ENCODE data around the gene HSD17B12.

The HSD17B12 gene

DNA sequence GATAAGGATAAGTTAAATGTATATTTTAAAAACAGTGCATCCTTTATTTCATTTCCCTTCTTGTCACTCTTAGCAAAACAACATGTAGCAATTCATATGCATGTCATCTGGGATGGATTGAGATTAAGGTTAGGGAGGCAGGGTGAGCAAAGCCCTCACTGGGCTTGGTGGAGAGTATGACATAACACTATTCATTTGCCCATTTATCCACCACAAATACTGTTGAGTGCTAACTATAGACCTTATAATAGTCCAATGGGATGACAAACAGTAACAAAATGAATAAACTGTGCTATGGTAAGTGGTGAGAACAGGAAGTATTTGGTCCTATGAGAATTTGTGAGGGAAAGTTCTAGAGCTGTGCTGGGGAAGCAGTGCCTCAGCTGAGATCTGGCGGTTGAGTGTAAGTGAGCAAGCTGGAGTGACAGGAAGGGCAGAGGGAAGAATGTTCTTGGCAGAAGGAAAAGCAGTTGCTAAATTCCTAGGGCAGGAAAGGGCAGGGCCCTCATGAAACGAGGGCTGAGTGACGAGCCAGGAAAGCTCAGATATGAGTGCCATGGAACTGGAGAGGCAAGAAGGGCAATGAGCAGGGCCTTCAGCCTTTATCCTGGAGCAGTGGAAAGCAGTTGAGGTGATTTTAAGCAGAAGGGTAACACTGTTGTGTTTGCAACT is 6.7 kb downstream of the HSD17B12 start:
- in situ Hi-C loops (cut with MboI; ENCODE audit: low sequenced_read_pairs) = no loop called here

DNA sequence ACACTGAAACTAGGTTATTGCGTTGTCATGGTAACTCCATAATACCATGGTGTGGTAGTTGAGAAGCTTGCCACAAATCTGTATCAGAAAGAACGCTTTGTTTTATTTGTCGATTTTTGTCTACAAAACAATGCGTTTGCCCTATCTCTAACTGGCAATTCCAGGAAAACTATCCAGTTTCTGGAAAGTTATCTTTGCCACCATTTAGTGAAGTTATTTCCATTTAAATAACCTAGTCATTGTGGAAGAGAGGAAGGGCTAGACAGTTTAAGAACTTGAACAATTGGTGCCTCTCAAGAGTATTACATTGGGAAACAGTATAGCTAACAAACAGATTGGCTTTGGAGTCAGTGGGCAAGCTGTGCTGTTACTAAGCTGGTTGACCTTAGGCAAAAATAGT is 7.9 kb downstream of the HSD17B12 start:
- in situ Hi-C loops (cut with MboI; ENCODE audit: low sequenced_read_pairs) = no loop called here

DNA sequence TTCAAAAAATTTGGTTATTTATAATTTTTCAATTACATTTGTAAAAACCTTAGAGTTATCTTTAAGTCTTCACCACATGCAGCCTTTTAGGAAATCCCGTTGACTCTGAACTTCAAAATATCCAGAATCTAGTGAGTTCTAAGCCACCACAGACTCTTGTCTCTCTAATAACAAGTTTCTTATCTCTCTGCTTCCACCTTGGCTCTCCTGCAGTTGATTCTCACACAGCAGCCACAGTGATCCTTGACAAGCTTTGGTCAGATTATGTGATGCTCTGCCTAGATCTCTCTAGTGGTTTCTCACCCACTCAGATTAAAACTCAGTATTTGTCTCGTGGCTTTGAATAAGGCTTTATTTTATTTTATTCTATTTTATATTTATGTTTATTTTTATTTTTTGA is 8.6 kb downstream of the HSD17B12 start:
- in situ Hi-C loops (cut with MboI; ENCODE audit: low sequenced_read_pairs) = no loop called here

DNA sequence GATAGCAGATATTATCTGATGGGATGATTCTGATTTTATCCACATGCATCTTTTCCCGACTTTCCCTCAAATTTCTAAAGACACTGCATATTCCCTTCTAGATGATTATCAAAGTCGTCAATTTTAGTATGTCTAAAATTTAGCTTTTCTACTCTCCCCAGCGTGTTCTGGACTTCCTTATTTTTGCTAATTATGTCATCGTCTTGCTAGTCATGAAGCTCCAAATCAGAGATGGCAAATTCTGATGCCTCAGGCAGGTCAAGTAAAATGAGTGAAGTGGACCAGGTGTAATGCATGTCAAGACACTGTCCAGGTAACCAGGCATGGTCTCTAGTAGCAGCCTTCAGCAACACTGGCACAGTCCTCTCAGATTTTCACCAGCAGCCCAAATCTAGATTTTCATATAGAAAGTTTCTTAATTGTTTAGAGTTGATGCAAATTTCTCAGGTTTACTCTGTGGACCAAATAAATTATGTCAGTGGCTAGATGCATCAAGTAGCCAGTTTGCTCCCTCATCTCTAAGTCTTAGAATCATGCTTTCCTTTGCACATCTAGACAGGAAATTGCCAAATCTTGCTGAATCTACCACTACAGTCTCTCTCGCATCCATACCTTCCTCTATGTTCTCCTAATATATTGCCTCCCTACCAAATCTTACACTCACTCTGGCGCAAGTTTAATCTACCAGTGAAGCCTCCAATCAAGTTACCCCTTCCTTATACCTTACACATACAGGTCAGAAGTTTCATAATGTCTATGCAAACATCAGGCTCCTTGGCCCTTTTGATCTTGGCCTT is 10.6 kb downstream of the HSD17B12 start:
- in situ Hi-C loops (cut with MboI; ENCODE audit: low sequenced_read_pairs) = no loop called here

DNA sequence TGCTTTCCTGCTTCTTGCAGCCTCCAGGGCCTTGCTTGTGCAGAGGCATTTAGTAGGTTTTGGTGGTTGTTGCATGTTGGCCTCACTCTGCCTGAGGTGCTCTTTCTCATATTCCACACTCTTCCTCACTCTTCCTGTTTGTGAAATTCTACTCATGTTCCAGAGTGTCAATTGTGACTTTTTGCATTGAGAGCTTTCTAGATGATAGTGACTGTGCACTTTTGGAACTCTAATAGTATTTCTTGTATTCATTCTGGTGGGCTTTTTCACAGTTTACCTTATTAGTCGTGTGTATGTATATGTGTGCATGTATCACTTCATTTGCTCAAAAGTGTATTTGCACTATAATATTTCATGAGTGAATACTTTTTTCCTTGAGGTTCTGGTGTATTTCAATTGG is 11.3 kb downstream of the HSD17B12 start:
- in situ Hi-C loops (cut with MboI; ENCODE audit: low sequenced_read_pairs) = no loop called here

DNA sequence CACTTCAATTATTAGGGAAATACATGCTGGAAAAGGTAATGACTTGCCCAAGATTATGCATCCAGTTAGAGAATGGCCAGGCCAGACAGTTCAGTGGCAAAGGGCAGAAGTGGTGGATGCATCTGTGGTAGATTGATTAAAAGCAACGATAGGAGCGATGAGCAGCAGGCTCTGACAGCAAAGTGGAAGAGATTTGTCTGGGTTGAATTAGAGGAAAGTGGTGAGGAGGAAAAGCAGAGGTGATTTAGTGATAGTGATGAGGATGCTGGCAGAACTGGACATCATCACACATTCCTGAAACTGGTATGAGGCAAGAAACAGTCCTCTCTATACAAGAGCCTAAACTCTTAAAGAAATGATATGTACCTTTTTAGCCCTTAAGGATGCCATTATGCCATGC is 12.5 kb downstream of the HSD17B12 start:
- in situ Hi-C loops (cut with MboI; ENCODE audit: low sequenced_read_pairs) = no loop called here

DNA sequence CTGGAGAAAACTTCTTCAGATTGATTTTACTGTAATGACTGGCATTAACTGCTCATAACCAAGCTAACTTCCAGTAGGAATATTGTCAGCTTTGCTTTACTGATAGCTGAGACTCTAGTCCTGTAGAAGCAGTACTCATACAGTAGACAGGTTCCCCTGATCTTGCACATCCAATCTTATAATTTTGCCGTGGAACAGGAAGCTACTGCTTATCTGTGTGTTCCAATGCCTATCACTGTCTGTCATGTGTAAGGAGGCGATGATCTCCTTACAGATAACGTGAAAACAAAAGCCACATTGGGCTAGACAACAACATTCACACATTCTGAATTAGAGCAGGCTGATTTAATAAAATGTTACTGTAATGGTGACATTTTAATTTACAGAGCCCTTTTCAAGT is 13.2 kb downstream of the HSD17B12 start:
- in situ Hi-C loops (cut with MboI; ENCODE audit: low sequenced_read_pairs) = no loop called here

DNA sequence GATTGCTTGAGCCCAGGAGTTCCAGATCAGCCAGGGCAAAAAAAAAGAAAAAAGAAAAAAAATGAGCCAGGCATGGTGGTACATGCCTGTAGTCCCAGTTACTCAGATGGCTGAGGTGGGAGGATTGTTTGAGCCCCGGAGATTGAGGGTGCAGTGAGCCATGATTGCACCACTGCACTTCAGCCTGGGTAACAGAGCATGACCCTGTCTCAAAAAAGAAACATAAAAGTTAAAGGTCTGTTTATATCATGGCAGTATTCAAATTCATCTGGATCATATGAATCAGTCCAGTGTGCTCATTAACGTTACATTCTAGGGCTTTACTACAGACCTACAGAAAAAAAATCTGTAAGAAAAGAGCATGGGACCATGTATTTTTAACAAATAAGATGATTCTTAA is 13.9 kb downstream of the HSD17B12 start:
- in situ Hi-C loops (cut with MboI; ENCODE audit: low sequenced_read_pairs) = no loop called here

DNA sequence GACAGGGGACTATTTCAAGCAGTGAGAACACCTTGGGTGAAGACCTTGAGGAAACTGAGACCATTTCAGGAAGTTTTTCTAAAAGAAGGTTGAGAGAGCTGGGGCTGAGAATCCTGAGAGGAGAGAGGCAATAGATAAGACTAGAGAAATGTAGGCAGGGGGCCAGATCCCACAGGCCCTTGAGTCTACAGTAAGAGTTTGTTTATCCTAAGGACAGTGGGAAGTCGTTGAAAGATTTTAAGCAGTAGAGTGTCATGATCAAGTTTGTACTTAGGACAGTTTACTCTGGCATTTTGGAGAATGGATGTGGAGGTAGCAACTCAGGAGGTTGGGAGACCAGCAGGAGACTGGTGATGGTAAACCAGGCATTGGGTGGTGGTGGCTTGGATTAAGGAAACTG is 17.1 kb downstream of the HSD17B12 start:
- in situ Hi-C loops (cut with MboI; ENCODE audit: low sequenced_read_pairs) = no loop called here

DNA sequence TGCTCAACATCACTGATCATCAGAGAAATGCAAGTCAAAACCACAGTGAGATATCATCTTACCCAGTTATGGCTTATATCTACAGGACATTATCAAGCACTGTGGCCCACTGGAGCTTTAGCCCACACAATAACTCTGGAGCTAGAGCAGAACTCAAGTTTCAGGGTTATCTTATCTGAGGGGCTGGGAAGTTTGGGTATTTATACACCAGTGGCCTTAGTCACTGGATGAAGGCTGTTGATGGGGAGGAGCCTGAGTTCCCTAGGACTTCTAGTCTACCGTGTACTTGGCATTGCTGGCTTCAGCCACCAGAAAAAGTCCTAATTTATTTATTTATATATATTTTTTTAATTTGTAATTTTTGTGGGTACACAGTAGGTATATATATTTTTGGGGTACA is 19.3 kb downstream of the HSD17B12 start:
- in situ Hi-C loops (cut with MboI; ENCODE audit: low sequenced_read_pairs) = no loop called here

DNA sequence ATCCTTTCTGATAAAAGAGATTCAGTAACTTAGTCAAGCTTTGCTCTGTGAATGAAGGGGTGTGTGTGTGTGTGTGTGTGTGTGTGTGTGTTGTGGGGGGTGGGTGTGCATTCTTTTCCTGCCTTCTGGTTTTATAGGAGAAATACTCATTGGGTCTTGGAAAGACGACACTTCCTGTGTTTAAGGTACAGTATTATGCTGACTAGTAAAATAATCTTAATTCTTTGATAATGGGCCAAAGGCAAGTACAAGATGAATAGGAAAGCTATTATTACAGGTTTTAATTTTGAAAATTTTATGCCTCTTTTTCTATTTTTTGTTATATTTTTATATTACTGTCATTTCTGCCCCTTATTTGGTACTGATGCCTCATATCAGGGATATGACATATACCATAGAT is 26.1 kb downstream of the HSD17B12 start:
- in situ Hi-C loops (cut with MboI; ENCODE audit: low sequenced_read_pairs) = no loop called here

DNA sequence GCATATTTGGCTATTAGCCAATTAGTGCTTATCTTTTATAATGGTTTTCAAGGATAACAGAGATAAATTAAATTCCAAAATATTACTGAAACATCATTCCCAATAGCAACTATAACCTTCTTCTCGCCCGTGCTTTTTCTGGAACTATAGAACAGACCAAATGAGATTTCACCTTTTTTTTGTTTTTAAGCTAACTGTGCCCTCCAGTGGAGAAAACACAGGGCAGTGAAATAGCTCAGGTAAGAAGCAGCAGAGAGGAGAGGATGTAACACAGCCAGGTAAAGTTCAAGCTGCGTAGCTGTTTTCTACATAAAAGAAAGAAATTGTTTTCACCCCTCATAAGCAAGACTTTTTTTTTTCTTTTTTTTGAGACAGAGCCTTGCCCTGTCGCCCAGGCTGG is 28.2 kb downstream of the HSD17B12 start:
- in situ Hi-C loops (cut with MboI; ENCODE audit: low sequenced_read_pairs) = no loop called here

DNA sequence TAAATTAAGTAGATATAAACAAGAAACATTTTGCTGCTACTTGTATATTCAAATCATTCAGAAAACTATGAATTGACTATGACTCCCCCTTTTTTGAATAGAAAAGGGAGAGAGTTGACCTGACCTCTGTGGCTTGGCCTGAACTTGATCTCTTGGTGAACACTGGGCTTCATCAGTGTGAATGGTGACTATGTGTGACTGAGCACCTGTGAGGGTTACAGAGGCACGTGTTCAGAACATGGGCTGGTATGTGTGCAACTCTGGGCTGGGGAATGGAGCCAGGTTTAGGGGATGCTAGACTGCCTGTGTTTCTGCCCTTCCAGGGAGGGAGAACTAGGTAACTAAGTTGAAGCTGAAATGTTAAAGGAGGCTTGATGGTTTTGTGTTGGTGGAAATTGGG is 29.2 kb downstream of the HSD17B12 start:
- in situ Hi-C loops (cut with MboI; ENCODE audit: low sequenced_read_pairs) = no loop called here

DNA sequence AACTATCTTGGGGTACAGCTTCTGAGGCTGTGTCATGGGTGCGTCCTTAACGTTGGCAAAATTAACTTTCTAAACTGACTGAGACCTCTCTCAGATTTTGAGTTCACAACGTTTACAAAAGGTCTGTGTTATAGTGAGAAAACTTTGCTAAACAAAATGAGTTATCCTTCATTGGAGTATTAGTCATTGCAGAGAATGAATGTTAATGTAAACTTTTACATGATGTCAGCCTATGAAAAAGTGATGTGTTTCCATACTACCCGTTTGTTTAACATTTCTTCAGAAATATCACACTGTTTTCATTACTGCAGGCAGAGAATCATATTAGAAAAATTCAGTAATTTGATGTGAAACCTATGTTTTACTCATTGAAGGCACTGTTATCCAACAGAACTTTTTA is 32.1 kb downstream of the HSD17B12 start:
- in situ Hi-C loops (cut with MboI; ENCODE audit: low sequenced_read_pairs) = no loop called here

DNA sequence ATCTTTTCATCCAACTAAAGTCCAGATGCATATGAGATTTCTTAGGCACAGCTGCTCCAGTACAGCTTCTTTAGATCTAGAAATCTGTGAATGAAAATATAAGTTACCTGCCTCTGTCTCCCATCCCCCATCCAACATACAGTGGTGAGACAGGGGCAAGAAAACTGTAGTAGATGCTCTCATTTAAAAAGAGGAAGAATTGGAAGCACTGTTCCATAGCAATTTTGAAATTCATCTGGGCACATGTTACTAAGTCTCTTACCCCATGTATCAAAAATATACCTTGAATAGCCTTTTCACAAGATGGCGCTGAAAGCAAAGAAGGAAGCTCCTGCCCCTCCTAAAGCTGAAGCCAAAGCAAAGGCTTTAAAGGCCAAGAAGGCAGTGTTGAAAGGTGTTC is 37.8 kb downstream of the HSD17B12 start:
- in situ Hi-C loops (cut with MboI; ENCODE audit: low sequenced_read_pairs) = no loop called here

DNA sequence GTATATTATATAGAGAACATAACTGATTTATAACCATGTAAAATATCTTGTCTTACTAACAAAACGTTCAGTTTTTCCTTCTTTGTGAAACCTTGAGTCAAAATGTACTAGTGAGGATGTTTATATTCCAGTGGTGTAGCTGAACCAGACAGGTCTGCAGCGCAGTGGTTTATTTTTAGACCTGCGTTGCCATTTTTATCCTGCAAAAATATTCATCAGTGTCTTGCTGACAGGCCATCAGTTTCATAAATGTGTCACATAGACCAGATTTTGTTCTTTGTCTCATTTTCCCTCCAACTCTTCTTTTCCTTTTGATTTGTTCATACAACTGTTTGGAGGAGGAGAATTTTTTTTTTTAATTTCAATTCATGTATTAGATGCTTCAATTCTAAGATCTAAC is 43.1 kb downstream of the HSD17B12 start:
- in situ Hi-C loops (cut with MboI; ENCODE audit: low sequenced_read_pairs) = no loop called here

DNA sequence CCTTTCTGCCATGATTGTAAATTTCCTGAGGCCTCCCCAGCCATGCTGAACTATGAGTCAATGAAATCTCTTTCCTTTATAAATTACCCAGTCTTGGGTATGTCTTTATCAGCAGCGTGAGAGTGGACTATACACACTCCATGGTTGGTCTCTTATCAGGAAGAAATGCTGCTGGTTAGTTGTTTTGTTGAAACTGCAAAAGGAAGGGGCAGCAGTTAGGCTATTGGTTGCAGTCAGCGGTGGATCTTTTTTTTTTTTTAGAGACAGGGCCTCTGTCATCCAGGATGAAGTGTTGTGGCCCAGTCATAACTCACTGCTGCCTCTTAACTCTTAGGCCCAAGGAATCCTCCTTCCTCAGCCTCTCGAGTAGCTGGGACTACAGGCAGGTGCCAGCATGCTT is 51.7 kb downstream of the HSD17B12 start:
- in situ Hi-C loops (cut with MboI; ENCODE audit: low sequenced_read_pairs) = no loop called here

DNA sequence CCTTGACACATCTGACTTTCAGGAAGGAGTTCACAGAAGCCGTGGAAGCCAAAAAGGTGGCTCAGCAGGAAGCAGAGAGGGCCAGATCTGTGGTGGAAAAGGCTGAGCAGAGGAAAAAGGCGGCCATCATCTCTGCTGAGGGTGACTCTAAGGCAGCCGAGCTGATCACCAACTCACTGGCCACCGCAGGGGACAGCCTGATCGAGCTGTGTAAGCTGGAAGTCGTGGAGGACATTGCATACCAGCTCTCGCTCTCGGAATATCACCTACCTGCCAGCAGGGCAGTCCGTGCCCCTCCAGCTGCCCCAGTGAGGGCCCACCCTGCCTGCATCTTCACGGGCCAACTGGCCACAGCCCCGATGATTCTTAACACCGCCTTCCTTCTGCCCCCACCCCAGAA is 53.7 kb downstream of the HSD17B12 start:
- in situ Hi-C loops (cut with MboI; ENCODE audit: low sequenced_read_pairs) = no loop called here

DNA sequence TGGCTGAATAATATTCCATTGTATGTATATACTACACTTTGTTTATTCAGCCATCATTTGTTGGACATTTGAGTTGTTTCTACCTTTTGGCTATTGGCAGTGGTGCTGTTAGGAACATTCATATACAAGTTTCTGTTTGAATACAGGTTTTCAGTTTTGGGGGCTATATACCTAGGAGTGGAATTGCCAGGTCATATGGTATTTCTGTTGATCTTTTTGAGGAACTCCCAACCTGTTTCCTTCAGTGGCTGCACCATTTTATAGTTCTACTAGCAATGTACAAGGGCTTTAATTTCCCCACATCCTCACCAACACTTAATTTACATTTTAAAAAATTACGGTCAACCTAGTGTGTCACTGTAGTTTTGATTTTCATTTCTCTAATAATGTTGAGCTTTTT is 54.6 kb downstream of the HSD17B12 start:
- in situ Hi-C loops (cut with MboI; ENCODE audit: low sequenced_read_pairs) = no loop called here

DNA sequence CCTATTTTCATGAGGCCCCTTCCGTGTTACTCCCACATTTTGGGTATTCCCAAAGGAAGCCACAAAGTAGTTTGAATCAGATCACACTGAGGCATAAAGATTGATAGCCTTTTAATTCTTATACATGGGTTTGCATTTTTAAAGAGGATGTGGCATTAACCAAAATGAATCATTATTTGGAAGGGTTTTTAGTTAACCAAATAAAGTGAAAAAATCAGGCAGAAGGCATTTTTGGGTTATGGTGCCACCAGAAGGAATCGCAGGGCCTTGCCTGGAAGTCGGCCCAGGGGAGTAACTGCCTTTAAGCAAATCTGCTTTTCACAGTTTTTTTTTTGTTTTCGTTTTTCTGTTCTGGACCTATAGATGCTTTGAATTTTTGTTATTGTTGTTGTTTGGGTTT is 55.4 kb downstream of the HSD17B12 start:
- in situ Hi-C loops (cut with MboI; ENCODE audit: low sequenced_read_pairs) = no loop called here

DNA sequence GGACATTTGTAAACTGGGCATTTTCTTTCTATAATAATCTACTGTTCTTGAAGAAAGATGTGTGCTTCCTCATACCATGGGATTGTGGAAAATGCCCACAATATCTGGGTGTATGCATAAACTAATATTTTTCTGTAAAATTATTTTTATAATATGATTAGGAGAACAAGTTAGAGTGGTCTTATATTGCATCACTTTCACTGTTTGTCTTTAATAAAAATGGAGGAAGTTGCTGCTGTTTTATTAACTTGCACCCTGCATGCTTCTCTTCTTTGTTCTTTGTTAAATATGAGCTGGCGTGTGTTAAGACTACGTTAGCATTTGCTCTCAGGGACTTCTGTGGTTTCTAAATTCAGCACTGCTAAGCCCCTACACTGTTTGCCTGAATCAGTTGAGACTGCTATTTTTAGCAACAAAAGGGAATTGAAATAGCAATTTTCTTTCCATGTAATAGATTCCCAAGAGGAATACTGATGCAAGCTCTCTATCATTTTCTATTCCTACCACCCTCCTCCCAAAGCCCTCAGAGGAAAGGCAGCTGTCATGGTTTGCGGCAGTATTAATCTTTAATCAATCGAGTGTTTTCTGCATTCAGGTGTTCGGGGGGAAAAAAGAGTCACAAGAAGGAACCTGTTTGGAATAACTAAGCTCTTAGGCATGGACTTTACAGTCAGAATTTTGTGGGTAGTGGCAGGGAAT is 56.1 kb downstream of the HSD17B12 start:
- in situ Hi-C loops (cut with MboI; ENCODE audit: low sequenced_read_pairs) = no loop called here

DNA sequence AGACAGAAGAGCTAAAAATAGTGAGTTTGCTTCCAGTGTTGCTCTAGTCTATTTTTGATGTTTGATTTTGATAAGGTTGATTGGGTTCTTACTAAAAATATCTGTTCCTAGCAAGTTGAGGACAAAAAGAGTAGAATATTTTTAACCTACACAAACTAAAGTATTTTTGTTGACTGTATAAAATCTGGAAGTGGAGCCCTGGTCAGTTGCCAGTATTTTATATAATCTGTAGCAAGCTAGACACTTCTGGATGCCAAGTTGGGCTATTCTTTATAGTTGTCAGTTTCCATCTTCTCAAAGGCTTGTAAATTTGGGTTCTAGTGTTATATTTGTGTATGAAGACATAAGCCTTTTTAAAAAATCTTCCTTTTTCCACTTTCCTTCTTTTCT is 56.7 kb downstream of the HSD17B12 start:
- in situ Hi-C loops (cut with MboI; ENCODE audit: low sequenced_read_pairs) = no loop called here
